Measurements from ENCODE around the gene GNAI2.
A peak's percentile ranks its signal among the peaks of the same experiment; 100 is the strongest.
"Not testable (repeated sequence)": the region's sequence is repeated elsewhere in the genome, so short reads cannot be mapped to it uniquely, and the experiment has no call there.

Gene GNAI2

DNA sequence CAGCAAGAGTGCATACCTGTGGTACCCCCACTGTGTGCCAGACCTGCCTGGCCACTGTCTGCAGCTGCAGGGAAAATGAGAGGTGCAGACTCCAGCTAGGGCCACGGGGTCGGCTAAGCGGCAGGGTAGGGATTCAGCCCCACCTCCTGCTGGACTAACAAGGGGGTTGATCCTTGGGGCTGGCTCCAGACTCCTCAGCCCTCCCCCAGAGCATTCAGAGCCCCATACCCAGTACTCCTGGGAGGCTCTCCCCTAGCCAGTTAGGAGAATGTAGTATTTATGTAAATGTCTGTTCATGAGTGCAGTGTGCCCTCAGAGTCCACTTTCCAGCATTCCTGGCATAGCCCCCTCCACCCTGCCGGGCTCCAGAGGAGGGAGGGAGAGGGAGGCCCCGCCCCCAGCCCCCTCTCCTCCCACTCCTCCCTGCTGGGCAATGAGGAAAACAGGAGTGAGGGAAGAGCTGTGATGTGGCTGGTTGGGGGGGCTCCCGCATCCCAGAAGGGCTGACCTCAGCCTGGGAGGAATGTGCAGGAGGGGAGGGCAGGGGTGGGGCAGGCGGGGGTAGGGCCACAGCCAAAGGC is 28.5 kb downstream of the GNAI2 start:
- DNase-seq (ENCODE audit: low spot score) = peak; percentile 96

DNA sequence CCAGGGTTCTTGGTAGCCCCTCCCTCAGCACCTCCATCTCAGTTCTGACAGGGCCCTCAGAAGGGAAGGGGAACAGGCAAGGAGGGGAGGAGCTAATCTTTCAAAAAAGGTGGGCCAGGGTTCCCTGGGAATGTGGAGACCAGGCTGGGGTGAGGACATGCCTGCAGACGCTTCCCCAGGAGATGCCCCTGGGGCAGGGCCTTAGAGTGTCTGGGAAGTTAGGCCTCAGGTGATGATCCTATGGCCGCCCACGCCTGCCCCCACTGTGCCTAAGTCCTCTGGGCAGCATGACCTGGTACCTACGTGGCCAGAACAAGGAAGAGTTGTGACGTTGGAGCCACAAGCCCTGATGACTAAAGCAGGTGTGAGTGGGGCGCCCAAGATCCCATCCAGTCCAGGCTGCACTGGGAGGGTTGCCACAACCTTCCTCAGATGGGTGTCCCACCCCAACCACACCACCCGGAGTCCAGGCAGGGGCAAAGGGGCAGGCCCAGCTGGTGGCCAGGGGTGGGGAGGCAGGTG is 29.0 kb downstream of the GNAI2 start:
- DNase-seq (ENCODE audit: low spot score) = no peak

DNA sequence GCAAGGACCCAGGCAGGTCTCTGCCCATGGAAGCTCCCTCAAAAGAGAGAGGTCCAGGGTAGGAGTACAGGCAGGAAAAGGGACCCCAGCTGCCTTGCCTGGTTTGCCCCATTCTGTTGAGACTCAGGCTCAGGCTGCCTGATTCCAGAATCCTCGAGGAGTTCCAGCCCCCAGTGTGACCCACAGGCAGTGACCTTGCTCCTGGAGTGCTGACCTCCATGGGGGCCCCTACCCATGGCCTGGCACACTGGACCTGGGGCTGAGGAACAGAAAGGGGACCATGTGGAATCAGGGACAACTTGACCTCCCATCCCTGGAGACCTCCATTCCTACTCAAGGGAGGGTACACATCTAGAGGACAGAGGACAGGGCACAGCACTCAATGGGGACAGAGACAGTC is 29.6 kb downstream of the GNAI2 start:
- DNase-seq (ENCODE audit: low spot score) = no peak

DNA sequence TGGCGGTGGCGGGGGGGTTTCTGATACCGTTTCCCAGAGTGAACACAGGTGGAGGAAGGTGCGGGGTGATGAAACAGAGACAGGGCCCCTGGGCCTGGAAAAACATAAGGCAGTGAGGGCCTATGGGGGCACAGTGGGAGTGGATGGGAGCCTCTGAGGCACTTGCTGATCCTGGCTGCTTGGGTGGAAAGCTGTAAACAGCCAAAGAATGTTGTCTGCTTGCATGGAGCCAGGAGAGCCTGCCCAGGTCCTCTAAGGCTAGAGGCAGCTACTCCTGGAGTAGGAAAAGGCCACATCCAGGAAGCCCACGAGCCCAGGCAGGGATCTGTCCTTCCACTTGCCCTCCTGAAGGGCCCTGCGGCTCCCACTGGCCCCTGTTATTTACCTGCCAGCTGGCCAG is 30.0 kb downstream of the GNAI2 start:
- DNase-seq (ENCODE audit: low spot score) = no peak

DNA sequence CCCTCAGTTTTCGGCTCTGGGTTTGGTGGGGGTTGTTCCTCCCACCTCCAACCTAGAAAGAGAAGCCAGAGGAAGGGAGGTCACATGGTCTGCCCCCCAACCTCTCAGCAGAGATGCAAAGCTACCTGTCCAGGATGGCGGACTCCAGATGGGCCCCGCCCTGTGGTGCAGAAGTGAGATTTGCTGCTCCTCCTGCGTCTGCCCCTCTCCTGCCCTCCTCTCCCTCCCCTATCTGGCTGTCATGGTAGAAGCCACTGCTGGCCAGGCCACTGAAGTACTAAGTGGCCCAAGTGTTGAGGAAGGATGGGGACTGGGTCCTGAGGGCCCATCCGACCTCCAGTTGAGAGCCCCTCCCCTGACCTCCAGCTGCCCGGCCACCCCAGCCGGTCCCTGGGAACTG is 30.8 kb downstream of the GNAI2 start:
- DNase-seq (ENCODE audit: low spot score) = no peak

DNA sequence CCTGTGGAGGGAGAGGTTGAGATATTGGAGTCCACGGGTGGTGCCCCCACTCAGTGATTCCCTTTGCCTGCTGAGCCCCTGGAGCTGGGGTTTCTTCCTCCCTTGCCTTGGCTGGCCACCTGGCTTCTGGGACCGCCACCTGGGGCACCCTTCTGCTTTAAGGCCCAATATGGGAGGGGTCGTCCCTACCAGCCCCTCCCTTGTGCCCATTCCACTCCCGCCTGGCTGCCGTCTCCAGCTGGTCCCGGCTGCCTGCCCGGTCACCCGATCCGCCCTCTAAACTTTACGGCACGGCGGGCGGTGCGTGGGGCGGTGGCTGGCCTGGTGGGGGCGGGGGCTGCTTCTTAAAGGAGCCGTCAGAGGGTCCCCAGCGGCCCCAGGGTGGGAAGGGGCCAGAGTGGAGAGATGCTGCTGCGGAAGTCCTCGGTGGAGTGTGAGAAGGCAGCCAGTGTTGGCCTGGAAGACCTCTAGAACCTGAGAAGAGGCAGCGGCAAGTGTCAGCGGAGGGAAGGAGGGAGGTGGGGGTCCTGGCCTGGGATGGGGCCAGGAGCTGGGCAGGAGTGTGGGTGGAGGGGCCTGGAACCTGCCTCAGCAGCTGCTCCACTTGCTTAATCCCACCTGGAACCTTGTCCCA is 31.4 kb downstream of the GNAI2 start:
- DNase-seq (ENCODE audit: low spot score) = no peak

DNA sequence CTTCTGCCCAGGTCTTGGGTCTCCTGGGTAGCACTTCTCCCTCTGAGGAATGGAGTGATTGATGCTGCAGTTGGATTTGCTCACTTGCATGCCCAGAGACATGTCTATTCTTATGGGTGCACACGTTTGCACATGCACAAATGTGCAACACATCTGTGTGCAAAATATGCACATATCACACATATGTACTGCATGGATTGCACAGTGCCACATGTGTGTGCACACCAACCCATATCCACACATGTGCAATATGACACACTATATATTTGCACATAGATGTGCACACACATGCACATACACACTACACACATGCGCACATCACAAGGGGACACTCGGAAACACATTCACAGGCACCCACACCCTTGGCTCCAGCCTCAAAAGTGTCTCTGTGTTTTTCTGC is 32.3 kb downstream of the GNAI2 start:
- no peak for DNase-seq (ENCODE audit: low spot score)

DNA sequence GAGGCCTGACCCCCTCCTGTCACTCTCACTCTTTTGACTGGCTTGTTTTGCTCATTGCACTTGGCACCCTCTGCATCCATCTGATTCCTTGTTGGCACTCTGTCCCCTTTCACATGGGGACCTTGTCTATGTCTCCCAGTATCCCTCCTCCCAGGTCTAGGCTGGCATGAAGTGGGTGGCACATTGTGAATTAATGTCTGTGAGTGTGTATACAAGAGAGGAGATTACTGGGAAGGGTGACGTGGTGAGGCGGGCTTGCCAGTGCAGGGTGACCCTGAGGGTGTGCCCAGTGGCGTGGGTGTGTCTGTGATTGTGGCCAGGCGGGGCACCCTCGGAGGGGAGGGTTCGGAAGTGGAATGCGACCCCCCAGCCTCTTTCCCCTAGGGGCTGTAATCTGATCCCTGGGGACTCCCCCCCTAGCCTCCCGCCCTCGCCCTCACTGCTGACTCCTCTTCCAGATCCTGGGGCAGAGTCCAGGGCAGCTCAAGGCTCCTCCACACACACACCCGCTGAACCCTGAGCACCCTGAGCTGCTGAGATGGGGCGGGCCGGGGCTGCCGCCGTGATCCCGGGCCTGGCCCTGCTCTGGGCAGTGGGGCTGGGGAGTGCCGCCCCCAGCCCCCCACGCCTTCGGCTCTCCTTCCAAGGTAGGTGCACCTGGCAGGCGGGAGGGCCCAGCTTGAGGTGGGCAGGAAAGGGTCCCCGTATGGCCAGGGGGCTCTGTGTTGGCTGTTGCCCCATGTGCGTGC is 32.9 kb downstream of the GNAI2 start, which contains the start of gene SEMA3B:
Gene SEMA3B, plus strand, starts transcription at position 445 of the 749 bp plus-strand sequence. Its CDS starts 94 bp downstream, at position 539.
- no peak for DNase-seq (ENCODE audit: low spot score)

DNA sequence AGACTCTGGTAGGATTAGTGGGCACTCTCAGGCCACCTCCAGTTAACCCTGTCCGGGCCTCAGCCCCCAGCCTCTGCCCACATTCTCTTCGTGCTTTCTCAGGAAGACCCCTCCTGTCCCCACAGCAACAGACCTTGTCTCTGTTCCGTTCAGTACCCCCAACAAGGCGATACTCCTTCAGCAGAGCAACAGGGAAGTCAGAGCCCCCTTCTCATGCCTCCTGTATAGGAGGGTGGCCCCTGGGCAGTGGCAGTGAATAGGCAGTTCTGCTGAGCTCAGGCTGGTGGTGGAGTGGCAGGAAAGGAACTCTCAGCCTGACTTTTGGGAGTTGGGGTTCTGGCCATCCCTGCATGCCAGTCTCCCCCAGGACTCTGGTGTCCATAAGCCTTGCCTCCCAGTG is 33.5 kb downstream of the GNAI2 start:
- DNase-seq (ENCODE audit: low spot score) = no peak

DNA sequence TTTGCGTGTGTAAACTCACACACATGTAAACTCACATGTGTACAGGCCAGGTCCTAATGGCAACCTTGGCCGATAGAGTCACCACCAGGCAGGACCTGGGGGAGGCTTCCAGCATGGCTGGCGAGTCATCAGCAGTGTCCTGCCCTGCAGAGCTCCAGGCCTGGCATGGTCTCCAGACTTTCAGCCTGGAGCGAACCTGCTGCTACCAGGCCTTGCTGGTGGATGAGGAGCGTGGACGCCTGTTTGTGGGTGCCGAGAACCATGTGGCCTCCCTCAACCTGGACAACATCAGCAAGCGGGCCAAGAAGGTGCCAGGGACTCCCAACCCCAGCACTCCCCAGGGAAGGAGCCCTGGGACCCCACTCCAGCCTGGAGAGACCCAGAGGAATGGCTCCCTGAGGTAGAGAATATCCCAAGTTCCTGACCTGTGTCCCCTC is 34.0 kb downstream of the GNAI2 start:
- DNase-seq (ENCODE audit: low spot score) = no peak

DNA sequence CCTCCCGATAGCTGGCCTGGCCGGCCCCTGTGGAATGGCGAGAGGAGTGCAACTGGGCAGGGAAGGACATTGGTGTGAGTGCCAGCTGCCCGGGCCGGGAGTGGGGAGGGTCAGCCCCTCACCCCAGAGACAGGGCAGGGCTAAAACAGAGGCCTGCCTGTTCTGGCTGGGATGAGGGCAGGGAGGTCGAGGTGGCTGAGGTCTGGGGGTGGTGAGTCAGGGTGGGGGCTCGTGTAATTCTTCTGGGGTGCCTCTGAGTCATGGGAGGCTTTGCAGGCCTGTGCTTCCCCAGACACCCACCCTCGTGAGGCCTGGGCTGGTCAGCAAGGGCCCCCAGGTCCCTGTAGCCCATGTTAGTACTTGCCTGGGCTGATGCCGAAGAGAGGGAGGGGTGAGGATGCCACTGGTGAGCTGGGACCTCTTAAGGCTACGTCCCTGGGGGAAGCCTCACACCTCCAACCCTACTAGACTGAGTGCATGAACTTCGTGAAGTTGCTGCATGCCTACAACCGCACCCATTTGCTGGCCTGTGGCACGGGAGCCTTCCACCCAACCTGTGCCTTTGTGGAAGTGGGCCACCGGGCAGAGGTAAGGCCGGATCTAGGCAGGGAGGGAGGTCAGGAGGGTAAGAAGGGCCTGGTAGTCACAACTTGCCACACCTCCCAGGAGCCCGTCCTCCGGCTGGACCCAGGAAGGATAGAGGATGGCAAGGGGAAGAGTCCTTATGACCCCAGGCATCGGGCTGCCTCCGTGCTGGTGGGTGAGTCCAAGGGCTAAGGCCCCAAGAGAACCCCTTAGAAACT is 34.6 kb downstream of the GNAI2 start:
- DNase-seq (ENCODE audit: low spot score) = no peak

DNA sequence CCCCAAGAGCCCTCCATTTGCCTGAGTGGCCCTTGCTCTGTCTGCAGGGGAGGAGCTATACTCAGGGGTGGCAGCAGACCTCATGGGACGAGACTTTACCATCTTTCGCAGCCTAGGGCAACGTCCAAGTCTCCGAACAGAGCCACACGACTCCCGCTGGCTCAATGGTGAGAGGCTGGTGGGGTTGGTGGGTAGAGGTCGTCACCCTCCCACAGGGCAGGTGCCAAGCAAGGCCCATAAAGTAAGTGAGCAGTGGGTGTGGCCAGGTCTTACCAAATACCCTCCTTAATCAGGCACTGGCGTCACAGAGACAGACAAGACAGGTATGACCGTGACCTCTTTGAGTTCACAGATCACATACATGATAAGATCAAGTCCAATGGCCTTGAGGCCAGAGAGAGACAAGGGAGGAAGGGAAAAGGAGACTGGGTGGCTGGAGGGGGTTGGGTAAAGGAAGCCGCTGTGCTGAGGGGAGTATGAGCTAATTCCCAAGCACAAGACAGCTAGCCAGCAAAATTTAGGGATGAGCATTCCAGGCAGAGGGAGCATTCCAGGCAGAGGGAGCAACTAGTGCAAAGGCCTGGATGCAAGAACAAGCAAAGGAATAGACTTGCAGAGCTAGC is 35.4 kb downstream of the GNAI2 start:
- peak; percentile 63 for DNase-seq (ENCODE audit: low spot score)

DNA sequence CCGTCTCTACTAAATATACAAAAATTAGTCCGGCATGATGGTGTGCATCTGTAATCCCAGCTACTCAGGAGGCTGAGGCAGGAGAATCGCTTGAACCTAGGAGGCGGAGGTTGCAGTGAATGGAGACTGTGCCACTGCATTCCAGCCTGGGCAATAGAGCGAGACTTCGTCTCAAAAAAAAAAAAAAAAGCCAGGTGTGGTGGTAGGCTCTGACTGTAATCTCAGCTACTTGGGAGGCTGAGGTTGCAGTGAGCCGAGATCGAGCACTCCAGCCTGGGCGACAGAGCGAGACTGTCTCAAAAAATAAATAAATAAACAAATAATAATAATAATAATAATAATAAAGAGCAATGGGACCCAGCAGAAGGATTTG is 36.5 kb downstream of the GNAI2 start:
- DNase-seq (ENCODE audit: low spot score) = not testable (repeated sequence)

DNA sequence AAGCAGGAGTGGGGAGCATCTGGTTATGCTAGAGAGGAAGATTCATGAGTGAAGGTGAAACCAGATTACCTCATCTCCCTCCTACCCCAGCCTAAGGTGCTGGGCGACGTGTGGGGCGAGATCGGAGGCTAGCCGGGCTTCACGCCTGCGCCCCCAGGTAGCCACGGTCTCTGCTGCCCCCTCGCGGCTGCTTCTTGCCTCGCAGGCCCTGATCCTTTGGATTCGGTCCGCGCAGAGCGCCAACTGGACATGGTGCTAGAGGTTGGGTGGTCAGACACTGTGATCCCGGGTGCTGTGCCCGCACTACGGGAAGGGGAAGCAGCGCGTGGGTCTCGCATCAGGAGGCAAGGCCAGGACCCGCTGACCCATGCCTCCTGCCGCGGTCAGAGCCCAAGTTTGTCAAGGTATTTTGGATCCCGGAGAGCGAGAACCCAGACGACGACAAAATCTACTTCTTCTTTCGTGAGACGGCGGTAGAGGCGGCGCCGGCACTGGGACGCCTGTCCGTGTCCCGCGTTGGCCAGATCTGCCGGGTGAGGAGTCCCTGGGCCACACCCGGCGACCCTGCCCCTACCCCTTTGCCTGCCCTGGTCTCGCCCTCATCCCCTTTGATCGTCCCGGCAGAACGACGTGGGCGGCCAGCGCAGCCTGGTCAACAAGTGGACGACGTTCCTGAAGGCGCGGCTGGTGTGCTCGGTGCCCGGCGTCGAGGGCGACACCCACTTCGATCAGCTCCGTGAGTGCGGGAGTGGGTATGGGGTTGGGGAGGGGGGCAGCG is 37.1 kb downstream of the GNAI2 start:
- peak; percentile 99 for DNase-seq (ENCODE audit: low spot score)

DNA sequence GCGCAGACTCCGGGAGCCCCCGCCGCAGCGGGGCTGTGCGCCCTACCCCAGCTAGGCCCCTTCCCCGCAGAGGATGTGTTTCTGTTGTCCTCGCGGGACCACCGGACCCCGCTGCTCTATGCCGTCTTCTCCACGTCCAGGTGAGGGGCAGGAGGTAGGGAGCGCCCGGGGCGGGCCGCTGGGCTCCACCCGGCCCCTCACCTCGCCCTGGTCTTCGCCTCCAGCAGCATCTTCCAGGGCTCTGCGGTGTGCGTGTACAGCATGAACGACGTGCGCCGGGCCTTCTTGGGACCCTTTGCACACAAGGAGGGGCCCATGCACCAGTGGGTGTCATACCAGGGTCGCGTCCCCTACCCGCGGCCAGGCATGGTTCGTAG is 37.7 kb downstream of the GNAI2 start:
- DNase-seq (ENCODE audit: low spot score) = no peak

DNA sequence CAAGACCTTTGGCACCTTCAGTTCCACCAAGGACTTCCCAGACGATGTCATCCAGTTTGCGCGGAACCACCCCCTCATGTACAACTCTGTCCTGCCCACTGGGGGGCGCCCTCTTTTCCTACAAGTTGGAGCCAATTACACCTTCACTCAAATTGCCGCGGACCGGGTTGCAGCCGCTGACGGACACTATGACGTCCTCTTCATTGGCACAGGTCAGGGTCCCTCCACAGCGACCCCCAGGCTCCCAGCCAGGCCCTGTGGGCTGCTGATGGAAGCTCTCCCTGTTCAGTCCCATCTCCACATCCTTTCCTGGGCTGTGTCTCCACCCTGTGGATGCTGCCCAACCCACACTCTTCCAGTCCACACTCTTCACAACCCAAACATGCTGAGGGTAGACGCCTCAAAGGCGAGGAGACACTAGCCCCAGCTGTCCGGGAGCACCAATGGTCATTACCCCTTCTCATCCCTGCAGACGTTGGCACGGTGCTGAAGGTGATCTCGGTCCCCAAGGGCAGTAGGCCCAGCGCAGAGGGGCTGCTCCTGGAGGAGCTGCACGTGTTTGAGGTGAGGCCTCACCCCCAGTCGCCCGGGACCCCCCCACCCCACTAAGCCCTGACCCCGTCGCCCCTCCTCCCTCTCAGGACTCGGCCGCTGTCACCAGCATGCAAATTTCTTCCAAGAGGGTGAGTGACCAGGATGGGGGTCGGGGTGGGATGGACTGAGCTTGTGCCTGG is 38.5 kb downstream of the GNAI2 start:
- DNase-seq (ENCODE audit: low spot score) = peak; percentile 79

DNA sequence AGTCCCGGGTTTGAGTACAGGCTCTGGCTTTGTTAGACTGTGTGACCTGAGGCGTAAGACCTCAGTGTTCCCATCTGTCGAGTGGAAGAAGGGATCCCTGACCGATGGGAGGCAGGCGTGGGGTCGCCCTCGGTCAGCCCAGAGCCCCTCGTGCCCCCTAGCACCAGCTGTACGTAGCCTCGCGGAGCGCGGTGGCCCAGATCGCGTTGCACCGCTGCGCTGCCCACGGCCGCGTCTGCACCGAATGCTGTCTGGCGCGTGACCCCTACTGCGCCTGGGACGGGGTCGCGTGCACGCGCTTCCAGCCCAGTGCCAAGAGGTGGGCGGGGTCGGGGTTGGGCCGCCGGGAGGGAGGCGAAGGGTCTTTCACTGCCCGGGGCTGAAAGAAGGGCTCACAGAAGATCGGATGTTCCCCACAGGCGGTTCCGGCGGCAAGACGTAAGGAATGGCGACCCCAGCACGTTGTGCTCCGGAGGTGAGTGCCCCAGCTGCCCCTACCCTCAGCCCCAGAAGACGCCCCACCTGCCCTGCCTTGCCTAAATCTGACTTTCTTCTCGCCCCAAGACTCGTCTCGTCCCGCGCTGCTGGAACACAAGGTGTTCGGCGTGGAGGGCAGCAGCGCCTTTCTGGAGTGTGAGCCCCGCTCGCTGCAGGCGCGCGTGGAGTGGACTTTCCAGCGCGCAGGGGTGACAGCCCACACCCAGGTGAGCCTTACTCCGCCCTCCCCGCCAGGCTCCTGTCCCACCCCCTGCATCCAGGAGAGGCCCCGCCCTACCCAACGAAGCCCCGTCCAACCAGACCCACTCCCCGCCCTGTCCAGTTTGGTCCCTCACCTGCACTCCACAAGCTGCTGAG is 39.4 kb downstream of the GNAI2 start:
- DNase-seq (ENCODE audit: low spot score) = no peak

DNA sequence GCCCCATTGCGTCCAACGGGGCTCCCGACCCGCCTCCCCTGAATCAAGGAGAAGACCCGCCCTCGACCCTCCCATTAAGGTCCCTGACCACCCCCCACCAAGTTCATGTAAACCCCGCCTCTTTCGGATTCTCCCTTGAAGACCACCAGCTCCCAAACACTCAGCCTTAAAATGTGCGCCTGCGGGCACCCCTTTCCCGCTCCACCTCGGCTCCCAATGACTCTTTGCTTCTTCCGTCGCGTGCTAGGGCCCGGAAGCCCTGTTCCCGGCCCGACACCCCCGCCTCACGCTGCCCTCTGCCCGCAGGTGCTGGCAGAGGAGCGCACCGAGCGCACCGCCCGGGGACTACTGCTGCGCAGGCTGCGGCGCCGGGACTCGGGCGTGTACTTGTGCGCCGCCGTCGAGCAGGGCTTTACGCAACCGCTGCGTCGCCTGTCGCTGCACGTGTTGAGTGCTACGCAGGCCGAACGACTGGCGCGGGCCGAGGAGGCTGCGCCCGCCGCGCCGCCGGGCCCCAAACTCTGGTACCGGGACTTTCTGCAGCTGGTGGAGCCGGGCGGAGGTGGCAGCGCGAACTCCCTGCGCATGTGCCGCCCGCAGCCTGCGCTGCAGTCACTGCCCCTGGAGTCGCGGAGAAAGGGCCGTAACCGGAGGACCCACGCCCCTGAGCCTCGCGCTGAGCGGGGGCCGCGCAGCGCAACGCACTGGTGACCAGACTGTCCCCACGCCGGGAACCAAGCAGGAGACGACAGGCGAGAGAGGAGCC is 40.2 kb downstream of the GNAI2 start:
- DNase-seq (ENCODE audit: low spot score) = no peak

DNA sequence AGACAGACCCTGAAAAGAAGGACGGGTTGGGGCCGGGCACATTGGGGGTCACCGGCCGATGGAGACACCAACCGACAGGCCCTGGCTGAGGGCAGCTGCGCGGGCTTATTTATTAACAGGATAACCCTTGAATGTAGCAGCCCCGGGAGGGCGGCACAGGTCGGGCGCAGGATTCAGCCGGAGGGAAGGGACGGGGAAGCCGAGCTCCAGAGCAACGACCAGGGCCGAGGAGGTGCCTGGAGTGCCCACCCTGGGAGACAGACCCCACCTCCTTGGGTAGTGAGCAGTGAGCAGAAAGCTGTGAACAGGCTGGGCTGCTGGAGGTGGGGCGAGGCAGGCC is 40.7 kb downstream of the GNAI2 start:
- no peak for DNase-seq (ENCODE audit: low spot score)

All from HuH-7.5 (cell line).